Right forelimb (tissue), 1 donor: ENCODE measurements around the gene PRKAA1.
"Not testable (repeated sequence)": the region's sequence is repeated elsewhere in the genome, so short reads cannot be mapped to it uniquely, and the experiment has no call there.

Experiments
- DNase-seq: peaks from one replicate; pipeline ENCODE4 v3.0.0-alpha.2; 2018

PRKAA1 gene

DNA sequence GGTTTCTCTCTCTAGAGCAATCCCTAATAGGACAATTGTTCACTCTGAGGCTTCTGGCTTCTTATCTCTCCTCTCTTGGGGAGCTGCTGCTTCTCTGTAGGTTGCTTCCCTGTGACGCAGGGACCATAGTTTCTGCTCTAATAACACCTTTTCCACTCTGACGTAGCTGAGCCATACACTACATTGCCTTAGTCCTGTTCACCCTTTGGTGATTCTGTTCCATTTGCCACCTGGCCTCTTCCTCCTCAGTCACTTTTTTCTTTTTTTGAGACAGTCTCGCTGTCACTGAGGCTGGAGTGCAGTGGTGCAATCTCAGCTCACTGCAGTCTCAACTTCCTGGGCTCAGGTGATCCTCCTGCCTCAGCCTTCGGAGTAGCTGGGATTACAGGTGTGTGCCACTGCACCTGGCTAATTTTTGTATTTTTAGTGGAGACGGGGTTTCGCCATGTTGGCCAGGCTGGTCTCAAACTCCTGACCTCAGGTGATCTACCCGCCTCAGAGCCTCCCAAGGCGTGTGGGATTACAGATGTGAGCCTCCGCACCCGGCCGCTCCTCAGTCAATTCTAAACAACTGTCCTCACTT lies 27.4 kb upstream of the PRKAA1 start:
- DNase-seq: not testable (repeated sequence)

- no peak for DNase-seq
Measured at GRCh38 chr5:40823459-40823858, 25.3 kb upstream of the PRKAA1 start.

DNA sequence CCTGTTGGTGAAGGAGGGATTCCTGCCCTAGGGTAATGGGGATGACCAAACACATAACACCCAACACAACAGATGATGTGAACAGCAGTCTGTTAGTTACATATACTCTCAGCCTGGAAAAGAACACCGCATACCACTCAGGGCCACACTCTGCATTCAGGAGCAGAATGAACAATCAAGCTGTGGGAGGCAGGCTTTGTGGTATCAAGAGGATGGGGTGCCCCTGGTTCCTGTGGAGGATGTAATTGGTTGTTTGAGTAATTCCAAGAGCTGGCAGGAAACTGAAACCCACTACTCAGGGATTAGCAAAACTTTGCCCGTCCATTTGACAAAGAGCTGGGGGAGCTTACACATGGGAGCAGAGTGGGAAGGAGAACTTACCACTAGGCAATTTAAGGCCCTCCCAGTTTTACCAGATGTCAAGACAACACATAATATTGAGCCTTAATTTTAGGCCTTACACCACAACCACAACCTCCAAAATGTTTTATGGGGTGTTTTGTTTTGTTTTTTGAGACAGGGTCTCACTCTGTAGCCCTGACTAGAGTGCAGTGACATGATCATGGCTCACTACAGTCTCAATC lies 15.6 kb upstream of the PRKAA1 start:
- DNase-seq: no peak

DNA sequence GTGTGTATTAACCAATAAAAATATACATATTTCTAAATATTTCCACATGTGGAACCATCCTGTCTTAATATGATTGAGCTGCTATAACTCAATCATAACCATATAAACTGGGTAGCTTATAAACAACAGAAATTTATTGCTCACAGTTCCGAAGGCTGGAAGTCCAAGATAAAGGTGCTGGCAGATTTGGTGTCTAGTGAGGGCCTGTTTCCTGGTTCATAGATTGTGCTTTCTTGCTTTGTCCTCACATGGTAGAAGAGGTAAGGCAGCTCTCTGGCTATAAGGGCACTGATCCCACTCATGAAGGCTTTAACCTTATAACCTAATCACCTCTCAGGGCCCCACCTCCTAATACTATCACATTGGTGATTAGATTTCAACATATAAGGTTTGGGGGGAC lies 14.0 kb upstream of the PRKAA1 start:
- DNase-seq: no peak

DNA sequence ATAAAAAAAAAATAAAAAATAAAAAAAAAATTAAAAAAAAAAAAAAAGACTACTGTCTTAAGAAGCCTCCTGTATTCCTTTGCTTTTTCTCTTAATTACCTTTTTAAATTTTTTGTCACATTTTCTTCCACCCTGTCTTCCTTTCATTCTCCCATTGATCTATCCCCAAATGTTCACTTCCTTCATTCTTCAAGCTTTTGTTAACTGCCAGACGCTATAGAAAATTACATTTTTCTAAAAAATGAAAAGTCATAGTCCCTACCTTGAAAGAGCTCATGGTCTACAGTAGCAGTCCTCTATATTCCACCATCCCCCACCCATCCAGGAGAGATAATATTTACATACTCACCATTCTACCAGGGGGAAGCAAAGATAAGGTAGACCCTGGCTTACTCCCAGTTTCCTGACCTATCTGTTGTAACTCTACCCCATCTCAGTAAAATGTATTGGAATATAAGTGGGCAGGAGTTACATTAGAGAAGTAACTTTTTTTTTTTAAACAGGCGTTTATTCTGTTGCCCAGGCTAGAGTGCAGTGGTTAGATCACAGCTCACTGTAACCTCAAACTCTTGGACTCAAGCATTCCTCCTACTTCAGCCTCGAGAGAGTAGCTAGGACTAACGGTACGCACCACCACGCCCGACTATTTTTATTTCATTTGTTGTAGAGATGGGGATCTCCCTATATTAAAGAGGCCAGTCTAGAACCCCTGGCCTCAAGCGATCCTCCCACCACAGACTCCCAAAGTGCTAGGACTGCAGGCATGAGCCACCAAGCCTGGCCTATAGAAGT lies 3.8 kb upstream of the PRKAA1 start:
- no peak for DNase-seq

GRCh38 chr5:40799258-40799657 lies 1.1 kb upstream of the PRKAA1 start:
- DNase-seq: no peak

- no peak for DNase-seq
Measured at GRCh38 chr5:40798801-40799210, 632 bp upstream of the PRKAA1 start.

DNA sequence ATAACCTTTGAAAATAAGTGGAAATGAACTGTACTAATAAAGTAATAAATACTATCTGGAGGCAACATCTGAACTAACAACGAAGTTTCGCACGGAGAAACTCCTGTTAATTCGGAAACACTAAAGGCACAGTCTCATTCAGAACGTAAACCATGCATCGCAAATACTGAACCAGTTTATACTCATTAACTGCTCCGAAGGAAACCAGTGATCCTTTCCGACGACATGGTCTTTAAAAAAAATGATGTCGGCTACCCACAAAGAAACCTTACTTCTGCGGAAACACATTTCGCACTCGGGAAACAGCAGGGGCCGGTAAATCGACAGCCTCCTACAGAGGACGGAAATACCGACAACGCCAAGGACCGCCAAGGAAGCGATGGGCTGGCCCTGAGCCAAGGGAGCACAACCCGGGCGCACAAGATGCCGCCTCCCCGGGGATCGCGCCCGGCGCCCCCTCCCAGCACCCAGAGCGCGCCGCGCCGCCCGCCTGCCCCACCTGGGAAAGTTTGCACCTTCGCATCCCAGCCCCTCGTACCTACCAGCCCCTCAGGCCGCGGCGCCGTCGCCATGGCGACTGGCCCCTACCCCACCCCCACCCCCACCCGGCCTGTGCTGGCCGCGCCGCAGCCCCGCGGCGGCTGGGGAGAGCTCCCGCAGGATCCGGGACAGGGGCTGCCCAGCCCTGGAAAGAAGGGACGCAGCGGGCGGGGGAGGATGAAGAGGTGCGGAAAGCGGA lies 732 bp downstream of the PRKAA1 start:
- DNase-seq: peak; percentile 80

- no peak for DNase-seq
Measured at GRCh38 chr5:40796487-40796889, 1.7 kb downstream of the PRKAA1 start.

DNA sequence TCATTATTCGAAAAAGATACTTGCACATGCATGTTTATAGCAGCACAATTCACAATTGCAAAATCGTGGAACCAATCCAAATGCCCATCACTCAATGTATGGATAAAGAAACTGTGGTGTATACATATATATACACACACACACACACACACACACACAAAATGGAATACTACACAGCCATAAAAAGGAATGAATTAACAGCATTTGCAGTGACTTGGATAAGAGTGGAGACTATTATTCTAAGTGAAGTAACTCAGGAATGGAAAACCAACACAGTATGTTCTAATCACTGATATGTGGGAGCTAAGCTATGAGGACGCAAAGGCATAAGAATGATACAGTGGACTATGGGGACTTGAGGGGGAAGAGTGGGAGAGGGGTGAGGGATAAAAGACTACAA lies 3.3 kb downstream of the PRKAA1 start:
- not testable (repeated sequence) for DNase-seq

- not testable (repeated sequence) for DNase-seq
Measured at GRCh38 chr5:40794340-40794739, 3.8 kb downstream of the PRKAA1 start.

DNA sequence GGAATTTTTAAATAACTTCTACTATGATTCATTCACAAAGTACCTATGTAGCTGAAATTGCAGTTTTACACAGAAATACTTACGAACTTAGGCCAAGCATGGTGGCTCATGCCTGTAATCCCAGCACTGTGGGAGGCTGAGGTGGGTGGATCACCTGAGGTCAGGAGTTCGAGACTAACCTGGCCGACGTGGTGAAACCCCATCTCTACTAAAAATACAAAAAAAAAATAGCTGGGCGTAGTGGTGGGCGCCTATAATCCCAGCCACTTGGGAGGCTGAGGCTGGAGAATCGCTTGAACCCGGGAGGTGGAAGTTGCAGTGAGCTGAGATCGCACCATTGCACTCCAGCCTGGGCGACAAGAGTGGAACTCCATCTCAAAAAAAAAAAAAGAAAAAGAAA lies 5.5 kb downstream of the PRKAA1 start:
- not testable (repeated sequence) for DNase-seq

DNA sequence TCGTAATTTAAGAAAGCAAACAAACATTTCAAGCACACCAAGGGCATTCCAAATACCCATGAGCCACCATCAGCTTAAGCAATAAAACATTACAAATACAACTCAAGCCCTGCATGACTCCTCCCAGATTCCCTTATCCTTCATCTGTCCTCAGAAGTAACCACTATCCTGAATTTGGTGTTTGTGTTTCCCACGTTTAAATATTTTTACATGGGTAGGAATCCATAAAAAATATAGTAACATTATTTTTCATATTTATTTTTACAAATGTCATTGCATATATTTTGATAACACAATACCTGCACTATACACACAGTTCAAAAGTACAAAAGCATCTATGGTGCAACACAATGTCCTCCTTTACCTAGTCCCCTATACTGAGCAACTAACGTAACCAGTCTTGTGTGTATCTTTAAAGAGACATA lies 6.4 kb downstream of the PRKAA1 start:
- no peak for DNase-seq

DNA sequence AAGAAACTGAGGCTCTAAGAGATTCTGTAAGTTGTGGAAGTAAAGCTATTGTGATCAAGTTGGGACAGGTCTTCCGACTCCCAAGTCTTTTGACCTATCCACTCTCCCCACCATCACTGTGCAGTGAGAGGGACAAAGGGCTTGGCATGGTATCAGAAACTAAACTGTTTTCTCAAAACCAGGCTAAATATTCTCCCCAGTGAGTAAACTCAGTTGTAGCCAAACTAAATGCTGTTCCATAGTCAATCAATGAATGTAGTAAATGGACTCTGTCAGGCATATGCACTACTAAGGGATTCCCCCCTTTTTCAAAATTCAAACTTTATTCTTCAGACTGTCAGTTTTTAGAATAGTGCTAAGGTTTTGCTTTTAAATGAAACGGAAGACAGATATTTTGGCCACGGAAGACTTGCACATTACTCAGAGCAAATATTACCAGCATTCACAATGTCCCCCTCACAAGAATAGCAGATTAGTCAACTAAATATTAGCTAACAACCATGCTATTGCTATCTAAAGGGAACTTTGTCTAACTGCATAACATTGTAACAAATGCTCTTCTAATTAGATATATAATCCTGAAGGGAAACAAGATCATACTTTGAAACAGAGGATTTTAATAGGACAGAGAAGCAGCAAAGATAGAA lies 7.1 kb downstream of the PRKAA1 start:
- no peak for DNase-seq

GRCh38 chr5:40788941-40789340 lies 9.2 kb downstream of the PRKAA1 start:
- not testable (repeated sequence) for DNase-seq

DNA sequence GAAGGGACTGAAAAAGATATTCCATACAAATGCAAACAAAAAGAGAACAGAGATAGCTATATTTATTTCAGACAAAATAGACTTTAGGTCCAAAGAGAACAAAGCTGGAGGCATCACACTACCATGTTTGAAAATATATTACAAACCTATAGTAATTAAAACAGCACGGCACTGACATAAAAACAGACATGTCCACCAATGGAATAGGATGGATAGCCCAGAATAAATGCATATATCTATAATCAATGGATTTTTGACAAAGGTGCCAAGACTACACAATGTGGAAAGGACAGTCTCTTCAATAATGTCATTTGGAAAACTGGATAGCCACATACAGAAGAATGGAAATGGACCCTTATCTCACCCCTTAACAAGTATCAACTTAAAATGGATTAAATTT lies 10.2 kb downstream of the PRKAA1 start:
- no peak for DNase-seq

- not testable (repeated sequence) for DNase-seq
Measured at GRCh38 chr5:40786664-40787063, 11.5 kb downstream of the PRKAA1 start.

DNA sequence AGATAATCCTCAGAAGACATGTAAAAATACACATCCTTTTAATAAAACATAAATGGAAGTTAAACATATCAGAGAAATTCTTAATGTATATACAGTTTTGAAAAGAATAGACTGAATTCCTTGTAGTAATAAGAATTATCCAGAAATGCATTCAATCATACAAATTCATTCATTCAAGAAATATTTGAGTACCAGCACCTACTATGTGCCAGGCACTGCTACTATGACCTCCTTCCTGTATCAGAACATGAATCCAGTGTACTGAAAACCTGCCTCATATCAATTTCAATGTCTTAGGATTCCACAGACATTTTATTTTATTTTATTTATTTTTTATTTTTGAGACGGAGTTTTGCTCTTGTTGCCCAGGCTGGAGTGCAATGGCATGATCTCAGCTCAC lies 13.3 kb downstream of the PRKAA1 start:
- DNase-seq: no peak

DNA sequence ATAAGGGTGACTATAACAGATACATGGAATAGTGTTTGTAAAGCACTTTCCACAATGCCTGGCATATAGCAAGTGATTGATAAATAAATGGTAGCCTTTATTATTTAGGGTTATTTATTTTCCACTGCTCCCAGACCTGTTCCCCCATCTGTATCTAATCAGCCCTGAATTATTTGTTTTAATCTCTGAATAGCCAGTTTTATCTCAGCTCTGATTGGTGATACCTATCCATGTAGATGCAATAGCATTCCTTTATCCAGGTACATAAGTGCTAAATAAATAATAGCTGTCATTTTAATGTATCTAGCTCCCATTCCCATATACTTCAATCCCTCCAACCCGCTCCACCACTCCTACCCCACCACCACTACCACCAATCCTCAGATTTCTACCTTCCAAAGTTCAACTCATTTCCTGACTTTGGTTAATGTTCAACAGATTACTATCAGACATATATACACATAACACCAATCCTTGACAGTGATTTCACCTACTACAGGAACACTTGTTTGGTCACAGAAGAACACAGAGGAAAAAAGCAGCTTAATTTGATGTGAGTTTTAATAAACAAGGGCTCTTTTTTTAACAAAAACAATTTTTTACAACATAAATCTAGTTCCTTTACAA lies 14.0 kb downstream of the PRKAA1 start:
- no peak for DNase-seq

DNA sequence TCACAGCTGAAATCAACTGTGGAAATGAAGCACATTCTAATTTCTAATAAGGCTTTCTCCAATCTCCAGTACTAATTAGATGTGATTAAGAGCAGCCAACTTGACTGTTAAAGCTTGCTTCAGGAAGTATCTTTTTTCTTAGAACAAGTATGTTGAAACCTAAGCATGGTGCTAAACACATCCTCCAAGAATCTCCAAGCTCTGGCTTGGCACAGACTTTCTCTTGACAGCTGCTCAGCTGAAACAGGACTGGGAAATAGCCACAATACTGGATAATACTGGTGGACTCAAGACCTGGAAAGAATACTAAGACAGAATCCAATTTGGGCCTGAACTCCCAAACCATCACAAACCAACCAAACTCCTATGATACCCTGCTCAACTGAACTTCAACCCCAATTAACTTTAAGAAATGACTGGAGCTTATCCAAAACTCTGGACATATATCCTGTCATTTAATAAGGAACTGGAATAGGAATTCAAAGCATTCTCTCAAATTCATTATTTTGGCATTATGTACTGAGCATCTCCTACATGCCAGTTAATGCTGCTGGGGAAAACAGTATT lies 16.2 kb downstream of the PRKAA1 start:
- no peak for DNase-seq

DNA sequence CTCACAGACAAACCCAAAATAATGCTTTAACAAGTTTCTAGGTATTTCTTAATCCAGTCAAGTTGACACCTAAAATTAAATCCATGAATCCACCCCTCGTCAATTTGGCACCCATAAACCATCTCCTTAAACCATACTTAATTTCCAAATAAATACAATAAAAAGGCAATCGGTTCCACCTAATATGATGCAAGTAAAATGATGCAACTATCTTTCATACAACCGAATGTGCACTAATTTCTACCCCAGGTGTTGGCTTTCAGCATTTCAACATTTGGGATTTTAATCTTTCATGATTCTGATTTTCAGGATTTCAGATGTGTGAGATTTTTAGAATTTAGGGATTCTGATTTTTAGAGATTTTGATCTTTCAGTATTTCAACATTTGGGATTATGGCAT lies 17.3 kb downstream of the PRKAA1 start:
- no peak for DNase-seq

DNA sequence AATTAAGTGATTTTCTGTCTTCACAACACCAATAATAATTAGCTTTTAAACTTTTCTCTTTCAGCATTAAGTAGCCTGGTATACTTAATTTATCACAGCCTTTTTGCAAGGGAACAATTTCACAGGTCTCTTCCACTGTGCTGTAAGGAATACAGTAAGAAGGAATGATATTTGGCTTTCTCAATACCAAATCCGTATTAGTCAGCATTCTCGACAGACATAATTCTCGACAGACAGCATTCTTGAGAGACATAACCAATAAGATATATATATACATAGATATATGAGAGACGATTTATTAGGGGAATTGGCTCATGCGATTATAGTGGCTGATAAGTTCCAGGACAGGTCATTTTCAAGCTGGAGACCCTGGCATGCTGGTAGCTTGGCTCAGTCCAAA lies 18.0 kb downstream of the PRKAA1 start:
- no peak for DNase-seq
